Measurements from ENCODE around the gene RNF133.

DNA sequence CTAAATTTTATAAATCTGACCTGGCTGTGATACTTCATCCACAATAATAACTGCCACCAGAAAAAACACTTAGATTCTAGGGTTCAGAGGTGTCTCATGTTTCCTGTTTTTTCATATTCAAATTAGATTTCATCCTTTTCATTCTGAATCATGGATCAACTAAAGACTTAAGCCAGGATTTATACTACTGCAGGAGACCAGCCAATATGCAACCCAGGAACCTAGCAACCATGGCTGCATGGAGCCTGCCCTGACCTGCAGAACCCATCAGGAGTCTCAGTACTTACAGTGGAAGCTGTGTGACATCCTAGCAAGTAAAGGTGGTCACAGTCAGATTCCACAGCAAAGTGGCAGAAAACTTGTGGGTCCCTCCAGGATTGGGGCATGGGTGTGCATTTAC, 44.3 kb upstream of the RNF133 start:
- TF ChIP-seq, protein P1, sequence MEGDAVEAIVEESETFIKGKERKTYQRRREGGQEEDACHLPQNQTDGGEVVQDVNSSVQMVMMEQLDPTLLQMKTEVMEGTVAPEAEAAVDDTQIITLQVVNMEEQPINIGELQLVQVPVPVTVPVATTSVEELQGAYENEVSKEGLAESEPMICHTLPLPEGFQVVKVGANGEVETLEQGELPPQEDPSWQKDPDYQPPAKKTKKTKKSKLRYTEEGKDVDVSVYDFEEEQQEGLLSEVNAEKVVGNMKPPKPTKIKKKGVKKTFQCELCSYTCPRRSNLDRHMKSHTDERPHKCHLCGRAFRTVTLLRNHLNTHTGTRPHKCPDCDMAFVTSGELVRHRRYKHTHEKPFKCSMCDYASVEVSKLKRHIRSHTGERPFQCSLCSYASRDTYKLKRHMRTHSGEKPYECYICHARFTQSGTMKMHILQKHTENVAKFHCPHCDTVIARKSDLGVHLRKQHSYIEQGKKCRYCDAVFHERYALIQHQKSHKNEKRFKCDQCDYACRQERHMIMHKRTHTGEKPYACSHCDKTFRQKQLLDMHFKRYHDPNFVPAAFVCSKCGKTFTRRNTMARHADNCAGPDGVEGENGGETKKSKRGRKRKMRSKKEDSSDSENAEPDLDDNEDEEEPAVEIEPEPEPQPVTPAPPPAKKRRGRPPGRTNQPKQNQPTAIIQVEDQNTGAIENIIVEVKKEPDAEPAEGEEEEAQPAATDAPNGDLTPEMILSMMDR (IDR thresholded peaks at IDR 0.05; ENCODE audit: low read depth, low read length) = no peak
- no peak for TF ChIP-seq EZH2phosphoT487 (IDR thresholded peaks at IDR 0.05; ENCODE audit: low read depth)
